H9 (cell line): Measurements from ENCODE around the gene WDR70. TPM values are rescaled to one million over a fixed set of nuclear protein-coding genes. Genes with fewer than 3 reads are reported as not detected.

Experiments
- DNase-seq: peaks from one replicate; pipeline ENCODE4 v3.0.0-alpha.2; 2017
- H2AFZ ChIP-seq: one replicate; pipeline ENCODE4 v1.6.1; 2013; ENCODE audit warnings: mild to moderate bottlenecking, low read length, control low read depth, moderate library complexity
- H2AK5ac ChIP-seq: 2 replicates; pipeline ENCODE4 v1.6.1; 2013; ENCODE audit warnings: low read length, control low read depth, mixed read lengths; ENCODE audit not compliant: insufficient read length
- H2BK120ac ChIP-seq: one replicate; pipeline ENCODE4 v1.6.1; 2013; ENCODE audit warnings: low read depth, mild to moderate bottlenecking, low read length, control low read depth, inconsistent platforms; ENCODE audit not compliant: poor library complexity, severe bottlenecking
- H2BK12ac ChIP-seq: 2 replicates; pipeline ENCODE4 v1.6.1; 2013; ENCODE audit warnings: low read length, control low read depth, mixed read lengths, low read depth; ENCODE audit not compliant: insufficient read length
- H2BK15ac ChIP-seq: 2 replicates; pipeline ENCODE4 v1.6.1; 2013; ENCODE audit warnings: low read depth, low read length, control low read depth
- H2BK20ac ChIP-seq: one replicate; pipeline ENCODE4 v1.6.1; 2013; ENCODE audit warnings: low read depth, mild to moderate bottlenecking, low read length, control low read depth, inconsistent platforms; ENCODE audit not compliant: poor library complexity, severe bottlenecking
- H2BK5ac ChIP-seq: 2 replicates; pipeline ENCODE4 v1.6.1; 2013; ENCODE audit warnings: low read length, control low read depth, mixed read lengths; ENCODE audit not compliant: insufficient read length
- H3K14ac ChIP-seq: 2 replicates; pipeline ENCODE4 v1.6.1; 2013; ENCODE audit warnings: low read length, control low read depth; ENCODE audit not compliant: insufficient read depth
- H3K18ac ChIP-seq: 2 replicates; pipeline ENCODE4 v1.6.1; 2013; ENCODE audit warnings: low read depth, mild to moderate bottlenecking, mixed read lengths, low read length, control low read depth; ENCODE audit not compliant: insufficient read length
- H3K23ac ChIP-seq: 2 replicates; pipeline ENCODE4 v1.6.1; 2013; ENCODE audit warnings: low read length, control low read depth, mixed read lengths, low read depth; ENCODE audit not compliant: insufficient read length
- H3K23me2 ChIP-seq: 2 replicates; pipeline ENCODE4 v1.6.1; 2013; ENCODE audit warnings: low read depth, mild to moderate bottlenecking, mixed read lengths, low read length, control low read depth; ENCODE audit not compliant: insufficient read length, poor library complexity, severe bottlenecking
- H3K27ac ChIP-seq: 2 replicates; pipeline ENCODE4 v1.5.1; 2013; ENCODE audit warnings: low read length, control low read depth, mixed read lengths, low read depth; ENCODE audit not compliant: insufficient read length
- H3K27me3 ChIP-seq: 2 replicates; pipeline ENCODE4 v1.6.1; 2013; ENCODE audit warnings: low read length, control low read depth, inconsistent platforms; ENCODE audit not compliant: insufficient read depth
- H3K4ac ChIP-seq: 2 replicates; pipeline ENCODE4 v1.6.1; 2013; ENCODE audit warnings: low read depth, mild to moderate bottlenecking, control low read depth, inconsistent platforms, low read length, moderate library complexity
- H3K4me1 ChIP-seq: 2 replicates; pipeline ENCODE4 v1.6.1; 2013; ENCODE audit warnings: low read length, control low read depth, inconsistent platforms; ENCODE audit not compliant: insufficient read depth
- H3K4me2 ChIP-seq: 2 replicates; pipeline ENCODE4 v1.6.1; 2013; ENCODE audit warnings: low read length, control low read depth, mixed read lengths; ENCODE audit not compliant: insufficient read length, insufficient read depth
- H3K56ac ChIP-seq: 2 replicates; pipeline ENCODE4 v1.6.1; 2013; ENCODE audit warnings: low read depth, mild to moderate bottlenecking, mixed read lengths, low read length, control low read depth; ENCODE audit not compliant: insufficient read length
- H3K79me1 ChIP-seq: 2 replicates; pipeline ENCODE4 v1.6.1; 2013; ENCODE audit warnings: low read depth, mild to moderate bottlenecking, moderate library complexity, low read length, control low read depth, inconsistent platforms; ENCODE audit not compliant: insufficient read depth, poor library complexity, severe bottlenecking
- H3K79me2 ChIP-seq: 2 replicates; pipeline ENCODE4 v1.6.1; 2013; ENCODE audit warnings: low read length, control low read depth, inconsistent platforms; ENCODE audit not compliant: insufficient read depth
- H3K9ac ChIP-seq: 2 replicates; pipeline ENCODE4 v1.6.1; 2013; ENCODE audit warnings: low read length, control low read depth, mixed read lengths; ENCODE audit not compliant: insufficient read length; ENCODE audit errors: extremely low read depth
- H3K9me3 ChIP-seq: one replicate; pipeline ENCODE4 v1.6.1; 2013; ENCODE audit warnings: low read depth, low read length, inconsistent platforms; ENCODE audit not compliant: control insufficient read depth
- H3T11ph ChIP-seq: one replicate; pipeline ENCODE4 v1.6.1; 2013; ENCODE audit warnings: mild to moderate bottlenecking, low read length, control low read depth, inconsistent platforms
- H4K20me1 ChIP-seq: one replicate; pipeline ENCODE4 v1.6.1; 2013; ENCODE audit not compliant: control insufficient read depth, insufficient read length, insufficient read depth
- H4K5ac ChIP-seq: 2 replicates; pipeline ENCODE4 v1.6.1; 2013; ENCODE audit warnings: low read depth, mild to moderate bottlenecking, mixed read lengths, low read length, control low read depth; ENCODE audit not compliant: insufficient read length
- H4K8ac ChIP-seq: replicated peaks from 2 replicates; pipeline ENCODE4 v1.6.1; 2013; ENCODE audit warnings: low read length, control low read depth, mixed read lengths, low read depth; ENCODE audit not compliant: insufficient read length
- H4K91ac ChIP-seq: 2 replicates; pipeline ENCODE4 v1.6.1; 2013; ENCODE audit warnings: low read depth, mild to moderate bottlenecking, moderate library complexity, mixed read lengths, low read length, control low read depth; ENCODE audit not compliant: insufficient read length
- H3K27ac Mint-ChIP-seq, 3 experiments: 2 replicates in 2 of 3; 3 replicates in 1 of 3; pipeline ENCODE4 v1.8.0; 2020 to 2021; ENCODE audit warnings: mixed read lengths in 3 of 3, mild to moderate bottlenecking in 1 of 3, moderate library complexity in 1 of 3
- H3K27me3 Mint-ChIP-seq: 2 replicates; pipeline ENCODE4 v1.8.0; 2021; ENCODE audit warnings: low read depth, mild to moderate bottlenecking, moderate library complexity, mixed read lengths
- H3K36me3 Mint-ChIP-seq, 3 experiments: 2 replicates in 2 of 3; 3 replicates in 1 of 3; pipeline ENCODE4 v1.8.0; 2020 to 2021; ENCODE audit warnings: low read depth in 3 of 3, mixed read lengths in 3 of 3; ENCODE audit not compliant: insufficient read depth in 1 of 3
- H3K4me1 Mint-ChIP-seq, 2 experiments: 2 replicates each; pipeline ENCODE4 v1.8.0; 2020; ENCODE audit warnings: mixed read lengths in 2 of 2
- H3K4me3 Mint-ChIP-seq, 2 experiments: 2 replicates in 1 of 2; 3 replicates in 1 of 2; pipeline ENCODE4 v1.8.0; 2020 to 2021; ENCODE audit warnings: mild to moderate bottlenecking in 2 of 2, mixed read lengths in 2 of 2, moderate library complexity in 1 of 2
- H3K9me3 Mint-ChIP-seq, 2 experiments: 2 replicates in 1 of 2; 3 replicates in 1 of 2; pipeline ENCODE4 v1.8.0; 2020; ENCODE audit warnings: mild to moderate bottlenecking in 2 of 2, mixed read lengths in 2 of 2, moderate library complexity in 1 of 2
- CTCF ChIP-seq: fragments of 200-600 bp; sonication (generic); conservative IDR thresholded peaks from 3 replicates; pipeline ENCODE4 v1.8.0; 2021; ENCODE audit warnings: antibody characterized with exemption, mild to moderate bottlenecking
- WGBS: extraction: QIAGEN DNeasy Blood & Tissue Kit; methylation state at CpG from one replicate; pipeline ENCODE4 v1.1.7; 2013; ENCODE audit warnings: missing lambda C conversion rate, low lambda C conversion rate, mixed read lengths; ENCODE audit not compliant: insufficient read length; ENCODE audit errors: extremely low coverage; 5-methylcytosine and 5-hydroxymethylcytosine counted together
- total RNA-seq: library from RNA; stranded (reverse); gene quantifications from 2 replicates; pipeline ENCODE4 v1.2.1, GENCODE V29; 2021

WDR70 gene
- total RNA-seq, 1 experiment from 2014 or later = 38.1 TPM

GRCh38 chr5:37735649-37736347 is 356.7 kb downstream of the WDR70 start:
- H3K27me3 Mint-ChIP-seq = no peaks in the 10 kb centered on the region
- Histone ChIP-seq H3K27me3 (no peaks in the 10 kb centered on the region), H2BK5ac (no peak overlapping the region), H2BK20ac (no peak overlapping the region), H2BK120ac (no peak overlapping the region), H3K9me3 (no peaks in the 10 kb centered on the region), H3K9ac (no peak overlapping the region), H3K4me1 (no peaks in the 10 kb centered on the region; the same call in 1 of the 2 replicates), H4K91ac (no peak overlapping the region), H2BK15ac (no peak overlapping the region), H2AFZ (no peak overlapping the region), H3K79me2 (no peaks in the 10 kb centered on the region), H3K56ac (no peak overlapping the region), H3K23me2 (no peaks in the 10 kb centered on the region), H2BK12ac (no peak overlapping the region), H3K23ac (no peak overlapping the region), H3K27ac (no peak overlapping the region), H4K20me1 (no peaks in the 10 kb centered on the region), H3T11ph (no peak overlapping the region), H3K4me2 (no peak overlapping the region), H3K79me1 (no peaks in the 10 kb centered on the region), H4K8ac (no peak overlapping the region), H2AK5ac (no peak overlapping the region), H4K5ac (no peak overlapping the region), H3K18ac (no peak overlapping the region), H3K14ac (no peak overlapping the region), H3K4ac (no peak overlapping the region)
- no CpG with 5 or more reads among the region's 4 CpGs for WGBS
- no peak overlapping the region; a peak in 1 of 7 replicates for H3K27ac Mint-ChIP-seq
- peaks cover 0 to 3% of the 10 kb centered on the region in 2 experiments; a peak in 2 of 4 replicates for H3K4me1 Mint-ChIP-seq
- no peak overlapping the region for H3K4me3 Mint-ChIP-seq
- H3K9me3 Mint-ChIP-seq = no peaks in the 10 kb centered on the region
- no peak for TF ChIP-seq CTCF
- DNase-seq = no peak
- no peaks in the 10 kb centered on the region for H3K36me3 Mint-ChIP-seq
